ENCODE results near the gene PIK3R1. TPM values are rescaled to one million over a fixed set of nuclear protein-coding genes. Genes with fewer than 3 reads are reported as not detected.

PIK3R1 gene
- total and polyA plus RNA-seq, 2 of the 4 experiments (the other 2 are of a cell fraction) = 2.4 to 9.3 TPM

DNA sequence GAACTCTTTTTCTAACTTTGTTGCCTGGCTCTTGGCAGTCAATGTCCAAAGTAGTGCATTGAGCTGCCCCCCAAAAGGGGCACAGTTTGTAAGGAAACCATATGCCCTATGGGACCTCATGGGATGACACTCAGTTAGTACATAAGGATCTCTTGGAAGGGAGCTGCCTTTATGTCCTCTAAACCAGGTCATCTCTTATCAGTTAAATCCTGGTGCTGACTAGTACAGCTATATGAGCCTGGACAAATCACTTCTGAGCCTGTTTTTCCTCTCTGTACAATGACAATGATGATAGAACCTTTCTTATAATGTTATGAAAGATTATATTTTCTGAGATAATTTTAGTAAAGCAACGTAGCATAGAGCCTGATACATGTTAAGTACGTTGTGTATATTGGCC lies 44.1 kb downstream of the PIK3R1 start:
- H3K9me1 ChIP-seq (ENCODE audit: insufficient read depth, low read length) = peaks cover 5% of the 10 kb centered on the region
- no peaks in the 10 kb centered on the region for H4K20me1 ChIP-seq (ENCODE audit: insufficient read depth, low read length)
- in situ Hi-C loops (cut with MboI; ENCODE audit: low sequenced_read_pairs) = loop anchor here (25.0 kb wide), 1 partner anchor 1447 kb away; no protein-coding TSS in a partner anchor
- H2BK15ac ChIP-seq (ENCODE audit: low read depth, low read length) = no peak overlapping the region
- no peak overlapping the region for H3K14ac ChIP-seq (replicated peaks; ENCODE audit: low read depth, low read length)
- no peak overlapping the region for H3K27ac ChIP-seq (ENCODE audit: insufficient read depth, low read length)
- H4K5ac ChIP-seq (ENCODE audit: low read depth, low read length) = no peak overlapping the region
- no peak overlapping the region for H4K91ac ChIP-seq (ENCODE audit: insufficient read depth, low read depth, low read length)
- intact Hi-C loops (cut with micrococcal nuclease) = loop anchor here (10.0 kb wide), 2 partner anchors 725 to 1455 kb away; no protein-coding TSS in a partner anchor
- no CpG with 5 or more reads among the region's 2 CpGs for WGBS, 2 experiments (ENCODE audit: extremely low coverage in 2 of 2, insufficient read length in 1 of 2)
- H3K18ac ChIP-seq (ENCODE audit: low read depth, low read length) = no peak overlapping the region; the same call in 1 of the 2 replicates
- H2AK5ac ChIP-seq (ENCODE audit: low read depth, low read length) = no peak overlapping the region
- no peak overlapping the region for H2BK20ac ChIP-seq (ENCODE audit: low read depth, low read length)
- no TSS peak for BruUV-seq (replicated peaks)
- H3K27me3 ChIP-seq (ENCODE audit: control insufficient read depth, insufficient read depth, low read length) = no peaks in the 10 kb centered on the region
- ChIA-PET CTCF (interaction anchor here (1.4 to 1.5 kb wide), 2 partner anchors 9 to 12 kb away, joined by 3 to 4 read pairs; no protein-coding TSS in a partner anchor), POLR2A (ENCODE audit: unreplicated experiment) (no interaction called here)
- no peak for DNase-seq
- no peak for TF ChIP-seq NFE2L2 (IDR thresholded peaks at IDR 0.05; ENCODE audit: low read depth, low read length)
- TF ChIP-seq CTCF (conservative IDR thresholded peaks at IDR 0.05; ENCODE audit: low read depth, low read length) = no peak
- TF ChIP-seq RFX5 (IDR thresholded peaks at IDR 0.05; ENCODE audit: low read depth, low read length) = no peak
- no peak for TF ChIP-seq MAZ (IDR thresholded peaks at IDR 0.05; ENCODE audit: borderline replicate concordance, low read depth, low read length)
- TF ChIP-seq RAD21 (IDR thresholded peaks at IDR 0.05; ENCODE audit: low read length) = no peak
- TF ChIP-seq CEBPB (IDR thresholded peaks at IDR 0.05; ENCODE audit: low read depth, low read length) = no peak
- TF ChIP-seq SMC3 (IDR thresholded peaks at IDR 0.05; ENCODE audit: low read depth, low read length) = no peak
- TF ChIP-seq MXI1 (IDR thresholded peaks at IDR 0.05; ENCODE audit: borderline replicate concordance, low read depth, low read length) = no peak
- no peak for TF ChIP-seq FOS (IDR thresholded peaks at IDR 0.05; ENCODE audit: low read depth, low read length)
- TF ChIP-seq CHD1 (IDR thresholded peaks at IDR 0.05; ENCODE audit: low read depth, low read length) = no peak
- no peak for TF ChIP-seq POLR2A (IDR thresholded peaks at IDR 0.05; ENCODE audit: low read depth, low read length)
- TF ChIP-seq, protein P1, sequence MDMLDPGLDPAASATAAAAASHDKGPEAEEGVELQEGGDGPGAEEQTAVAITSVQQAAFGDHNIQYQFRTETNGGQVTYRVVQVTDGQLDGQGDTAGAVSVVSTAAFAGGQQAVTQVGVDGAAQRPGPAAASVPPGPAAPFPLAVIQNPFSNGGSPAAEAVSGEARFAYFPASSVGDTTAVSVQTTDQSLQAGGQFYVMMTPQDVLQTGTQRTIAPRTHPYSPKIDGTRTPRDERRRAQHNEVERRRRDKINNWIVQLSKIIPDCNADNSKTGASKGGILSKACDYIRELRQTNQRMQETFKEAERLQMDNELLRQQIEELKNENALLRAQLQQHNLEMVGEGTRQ (IDR thresholded peaks at IDR 0.05; ENCODE audit: low read depth, low read length) = no peak
- TF ChIP-seq RCOR1 (IDR thresholded peaks at IDR 0.05; ENCODE audit: insufficient replicate concordance, low read length) = no peak
- TF ChIP-seq MAFK (IDR thresholded peaks at IDR 0.05; ENCODE audit: low read depth, low read length) = no peak
- H3K79me1 ChIP-seq (ENCODE audit: low read depth in 1 of 2, low read length in 2 of 2) = peaks cover 11 to 14% of the 10 kb centered on the region in 2 experiments
- no peaks in the 10 kb centered on the region for H3K9me3 ChIP-seq (ENCODE audit: control insufficient read depth, insufficient read depth, low read length)
- H4K8ac ChIP-seq (ENCODE audit: low read depth in 2 of 2, low read length in 2 of 2) = no peak overlapping the region
- no peak overlapping the region for H2AFZ ChIP-seq (replicated peaks; ENCODE audit: low read length, poor library complexity)
- dilution Hi-C loops (cut with HindIII; ENCODE audit: low sequenced_read_pairs, unreplicated experiment) = no loop called here
- H2BK120ac ChIP-seq (ENCODE audit: low read depth, low read length) = no peak overlapping the region
- no peak overlapping the region for H3K4me2 ChIP-seq (ENCODE audit: low read depth, low read length)
- H3K56ac ChIP-seq (ENCODE audit: extremely low read depth, insufficient read depth, low read length) = no peak overlapping the region
- H3K23ac ChIP-seq (ENCODE audit: low read depth, low read length) = no peak overlapping the region
- no peaks in the 10 kb centered on the region for H3K36me3 ChIP-seq (ENCODE audit: control insufficient read depth, insufficient read depth, low read length)
- H3K4me3 ChIP-seq (ENCODE audit: insufficient read depth, low read depth, low read length) = no peak overlapping the region
- ATAC-seq (ENCODE audit: low read depth) = no peak
- peaks cover 7% of the 10 kb centered on the region for H3K4me1 ChIP-seq (ENCODE audit: control insufficient read depth, insufficient read depth, low read length)
- no peak overlapping the region for H2BK5ac ChIP-seq (ENCODE audit: low read depth, low read length, poor library complexity, severe bottlenecking)
- H3K4ac ChIP-seq (ENCODE audit: low read depth, low read length) = no peak overlapping the region
- H3K9ac ChIP-seq (ENCODE audit: low read depth, low read length) = no peak overlapping the region
- H2AK9ac ChIP-seq (replicated peaks; ENCODE audit: low read depth, low read length, poor library complexity) = no peak overlapping the region
